NB4 (cell line): ENCODE results near the gene POC1A.

Experiments
- POLR2A ChIP-seq: IDR thresholded peaks from 2 replicates; pipeline ENCODE4 v1.6.1; 2011; ENCODE audit warnings: mild to moderate bottlenecking; ENCODE audit not compliant: insufficient read length; ENCODE audit errors: extremely low read depth
- TF ChIP-seq, protein P1 (sequence below): IDR thresholded peaks from one replicate; pipeline ENCODE4 v1.5.1; 2012; ENCODE audit warnings: low read depth, low read length
- TF ChIP-seq, protein P2 (sequence below): IDR thresholded peaks from 2 replicates; pipeline ENCODE4 v1.6.1; 2011; ENCODE audit warnings: low read depth, low read length

GRCh38 chr3:52090933-52091468, 63.2 kb downstream of the POC1A start:
- TF ChIP-seq POLR2A, result no peak
- TF ChIP-seq, protein P1, sequence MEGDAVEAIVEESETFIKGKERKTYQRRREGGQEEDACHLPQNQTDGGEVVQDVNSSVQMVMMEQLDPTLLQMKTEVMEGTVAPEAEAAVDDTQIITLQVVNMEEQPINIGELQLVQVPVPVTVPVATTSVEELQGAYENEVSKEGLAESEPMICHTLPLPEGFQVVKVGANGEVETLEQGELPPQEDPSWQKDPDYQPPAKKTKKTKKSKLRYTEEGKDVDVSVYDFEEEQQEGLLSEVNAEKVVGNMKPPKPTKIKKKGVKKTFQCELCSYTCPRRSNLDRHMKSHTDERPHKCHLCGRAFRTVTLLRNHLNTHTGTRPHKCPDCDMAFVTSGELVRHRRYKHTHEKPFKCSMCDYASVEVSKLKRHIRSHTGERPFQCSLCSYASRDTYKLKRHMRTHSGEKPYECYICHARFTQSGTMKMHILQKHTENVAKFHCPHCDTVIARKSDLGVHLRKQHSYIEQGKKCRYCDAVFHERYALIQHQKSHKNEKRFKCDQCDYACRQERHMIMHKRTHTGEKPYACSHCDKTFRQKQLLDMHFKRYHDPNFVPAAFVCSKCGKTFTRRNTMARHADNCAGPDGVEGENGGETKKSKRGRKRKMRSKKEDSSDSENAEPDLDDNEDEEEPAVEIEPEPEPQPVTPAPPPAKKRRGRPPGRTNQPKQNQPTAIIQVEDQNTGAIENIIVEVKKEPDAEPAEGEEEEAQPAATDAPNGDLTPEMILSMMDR, result no peak
- TF ChIP-seq, protein P2, sequence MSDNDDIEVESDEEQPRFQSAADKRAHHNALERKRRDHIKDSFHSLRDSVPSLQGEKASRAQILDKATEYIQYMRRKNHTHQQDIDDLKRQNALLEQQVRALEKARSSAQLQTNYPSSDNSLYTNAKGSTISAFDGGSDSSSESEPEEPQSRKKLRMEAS, result no peak
